ENCODE measurements around the gene ATF3. TPM values are rescaled to one million over a fixed set of nuclear protein-coding genes. Genes with fewer than 3 reads are reported as not detected.

ATF3 gene
- 166 TPM for polyA plus RNA-seq (2013)

- peaks cover 18 to 56% (median 38%) of the 10 kb centered on the region in 5 experiments for H3K27me3 ChIP-seq (replicated peaks in 2 of 5; ENCODE audit: control insufficient read depth in 4 of 5, insufficient read depth in 5 of 5, low read length in 4 of 5)
- ChIA-PET POLR2A (interaction anchor here (0.5 to 2.6 kb wide), 13 partner anchors 9 to 132 kb away, joined by 3 to 18 read pairs (median 5); no protein-coding TSS in a partner anchor), CTCF (interaction anchor here (0.7 to 5.4 kb wide), 15 partner anchors 9 to 169 kb away, joined by 3 to 27 read pairs (median 4); no protein-coding TSS in a partner anchor)
- H3K9me3 ChIP-seq (ENCODE audit: control extremely low read depth in 1 of 5, control insufficient read depth in 4 of 5, insufficient read depth in 2 of 5, low read depth in 1 of 5, low read length in 4 of 5) = no peaks in the 10 kb centered on the region
- peak within 1 kb of the TSS; percentile 62 to 94 (median 78) for H3K4me3 ChIP-seq (ENCODE audit: control insufficient read depth in 1 of 7, extremely low read depth in 1 of 7, insufficient read depth in 4 of 7, low read depth in 2 of 7, low read length in 6 of 7)
- H3K4me1 ChIP-seq (ENCODE audit: control extremely low read depth in 1 of 4, control insufficient read depth in 4 of 4, insufficient read depth in 4 of 4, low read length in 3 of 4) = peaks cover 3 to 37% (median 34%) of the 10 kb centered on the region in 4 experiments
- peak within 1 kb of the TSS; percentile 41 to 86 for H3K27ac ChIP-seq (ENCODE audit: insufficient read depth in 1 of 2, low read depth in 1 of 2, low read length in 2 of 2, poor library complexity in 1 of 2, severe bottlenecking in 2 of 2)
- DNase-seq = peak; percentile 97 to 99 (median 99)
- WGBS (ENCODE audit: insufficient coverage) = 0% methylated on average over 46 of the region's 54 CpGs
- no peaks in the 10 kb centered on the region for H3K36me3 ChIP-seq (ENCODE audit: control insufficient read depth in 4 of 4, insufficient read depth in 4 of 4, low read length in 3 of 4)
These were observed at the start of gene ATF3 for GRCh38 chr1:212608392-212608958. TSS of gene ATF3 (plus strand) at chr1:212608761. CDS start at chr1:212615022, 6,261 bp downstream.

DNA sequence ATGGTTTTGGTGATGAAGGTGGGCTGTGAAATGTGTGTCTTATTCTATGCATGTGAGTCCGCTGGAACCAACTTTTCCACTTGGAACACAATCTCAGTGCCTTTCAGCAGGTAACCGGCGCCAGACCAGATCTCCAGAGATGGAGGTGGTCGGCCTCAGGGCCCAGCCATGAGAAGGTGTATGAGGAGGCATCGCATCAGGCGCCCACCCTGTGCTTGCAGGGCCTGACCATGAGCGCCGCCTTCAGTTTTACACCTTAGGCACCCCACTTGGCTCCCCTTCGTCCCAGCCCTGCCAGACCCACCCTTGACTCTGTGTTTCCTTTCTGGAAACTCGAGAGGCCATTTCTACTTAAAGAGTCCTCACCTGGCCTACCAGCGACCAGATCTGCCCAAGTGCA lies 48.6 kb upstream of the ATF3 start:
- H3K4me3 ChIP-seq (ENCODE audit: control insufficient read depth in 1 of 7, extremely low read depth in 1 of 7, insufficient read depth in 4 of 7, low read depth in 2 of 7, low read length in 6 of 7) = no peak overlapping the region
- POLR2A ChIA-PET = interaction anchor here (2.6 kb wide), 1 partner anchor 48 kb away, joined by 11 read pairs; the partner anchor contains the start of gene ATF3
- DNase-seq = no peak
- H3K4me1 ChIP-seq (ENCODE audit: control extremely low read depth in 1 of 4, control insufficient read depth in 4 of 4, insufficient read depth in 4 of 4, low read length in 3 of 4) = peaks cover 0 to 14% (median 8%) of the 10 kb centered on the region in 4 experiments
- WGBS (ENCODE audit: insufficient coverage) = 96% methylated on average over 10 of the region's 11 CpGs
- peaks cover 0 to 6% (median 0%) of the 10 kb centered on the region in 5 experiments for H3K9me3 ChIP-seq (ENCODE audit: control extremely low read depth in 1 of 5, control insufficient read depth in 4 of 5, insufficient read depth in 2 of 5, low read depth in 1 of 5, low read length in 4 of 5)
- no peak overlapping the region for H3K27ac ChIP-seq (ENCODE audit: insufficient read depth in 1 of 2, low read depth in 1 of 2, low read length in 2 of 2, poor library complexity in 1 of 2, severe bottlenecking in 2 of 2)
- no peaks in the 10 kb centered on the region for H3K36me3 ChIP-seq (ENCODE audit: control insufficient read depth in 4 of 4, insufficient read depth in 4 of 4, low read length in 3 of 4)
- no peaks in the 10 kb centered on the region for H3K27me3 ChIP-seq (replicated peaks in 2 of 5; ENCODE audit: control insufficient read depth in 4 of 5, insufficient read depth in 5 of 5, low read length in 4 of 5)
- CTCF ChIA-PET = no interaction called here

- Histone ChIP-seq H3K4me1 (ENCODE audit: control extremely low read depth in 1 of 4, control insufficient read depth in 4 of 4, insufficient read depth in 4 of 4, low read length in 3 of 4) (peaks cover 0 to 14% (median 8%) of the 10 kb centered on the region in 4 experiments), H3K4me3 (ENCODE audit: control insufficient read depth in 1 of 7, extremely low read depth in 1 of 7, insufficient read depth in 4 of 7, low read depth in 2 of 7, low read length in 6 of 7) (no peak overlapping the region), H3K27me3 (replicated peaks in 2 of 5; ENCODE audit: control insufficient read depth in 4 of 5, insufficient read depth in 5 of 5, low read length in 4 of 5) (no peaks in the 10 kb centered on the region), H3K36me3 (ENCODE audit: control insufficient read depth in 4 of 4, insufficient read depth in 4 of 4, low read length in 3 of 4) (no peaks in the 10 kb centered on the region), H3K27ac (ENCODE audit: insufficient read depth in 1 of 2, low read depth in 1 of 2, low read length in 2 of 2, poor library complexity in 1 of 2, severe bottlenecking in 2 of 2) (no peak overlapping the region), H3K9me3 (ENCODE audit: control extremely low read depth in 1 of 5, control insufficient read depth in 4 of 5, insufficient read depth in 2 of 5, low read depth in 1 of 5, low read length in 4 of 5) (peaks cover 0 to 6% (median 0%) of the 10 kb centered on the region in 5 experiments)
- no peak for DNase-seq
- ChIA-PET POLR2A (no interaction called here), CTCF (no interaction called here)
- 50% methylated on average over 1 of the region's 6 CpGs for WGBS (ENCODE audit: insufficient coverage)
These were observed 47.6 kb upstream of the ATF3 start for GRCh38 chr1:212560933-212561460.

DNA sequence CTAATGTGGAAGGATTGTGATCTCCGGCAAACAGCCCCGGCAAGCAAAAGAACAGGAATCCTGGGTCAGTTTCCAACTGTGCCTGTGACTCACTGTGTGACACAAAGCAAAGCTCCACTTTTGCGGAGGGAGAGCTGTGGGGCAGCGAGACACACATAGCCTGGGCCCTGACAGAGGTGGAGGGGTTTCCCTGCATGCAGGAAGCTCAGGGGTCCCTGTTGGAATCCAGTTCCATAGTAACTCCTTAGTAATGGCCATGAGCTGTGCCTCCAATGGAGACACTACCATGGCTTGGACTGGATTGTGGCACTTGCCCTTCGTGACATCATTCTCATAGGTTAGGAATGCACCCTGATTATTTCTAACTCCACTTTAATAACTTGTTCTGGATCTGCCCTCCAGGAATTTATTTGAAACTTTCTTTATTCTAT lies 47.0 kb upstream of the ATF3 start:
- ChIA-PET CTCF (no interaction called here), POLR2A (no interaction called here)
- Histone ChIP-seq H3K9me3 (ENCODE audit: control extremely low read depth in 1 of 5, control insufficient read depth in 4 of 5, insufficient read depth in 2 of 5, low read depth in 1 of 5, low read length in 4 of 5) (peaks cover 0 to 5% (median 0%) of the 10 kb centered on the region in 5 experiments), H3K4me1 (ENCODE audit: control extremely low read depth in 1 of 4, control insufficient read depth in 4 of 4, insufficient read depth in 4 of 4, low read length in 3 of 4) (peaks cover 0 to 17% (median 12%) of the 10 kb centered on the region in 4 experiments), H3K36me3 (ENCODE audit: control insufficient read depth in 4 of 4, insufficient read depth in 4 of 4, low read length in 3 of 4) (no peaks in the 10 kb centered on the region), H3K27ac (ENCODE audit: insufficient read depth in 1 of 2, low read depth in 1 of 2, low read length in 2 of 2, poor library complexity in 1 of 2, severe bottlenecking in 2 of 2) (no peak overlapping the region), H3K27me3 (replicated peaks in 2 of 5; ENCODE audit: control insufficient read depth in 4 of 5, insufficient read depth in 5 of 5, low read length in 4 of 5) (no peaks in the 10 kb centered on the region), H3K4me3 (ENCODE audit: control insufficient read depth in 1 of 7, extremely low read depth in 1 of 7, insufficient read depth in 4 of 7, low read depth in 2 of 7, low read length in 6 of 7) (no peak overlapping the region)
- no peak for DNase-seq
- WGBS (ENCODE audit: insufficient coverage) = 95% methylated on average over 5 of the region's 5 CpGs

DNA sequence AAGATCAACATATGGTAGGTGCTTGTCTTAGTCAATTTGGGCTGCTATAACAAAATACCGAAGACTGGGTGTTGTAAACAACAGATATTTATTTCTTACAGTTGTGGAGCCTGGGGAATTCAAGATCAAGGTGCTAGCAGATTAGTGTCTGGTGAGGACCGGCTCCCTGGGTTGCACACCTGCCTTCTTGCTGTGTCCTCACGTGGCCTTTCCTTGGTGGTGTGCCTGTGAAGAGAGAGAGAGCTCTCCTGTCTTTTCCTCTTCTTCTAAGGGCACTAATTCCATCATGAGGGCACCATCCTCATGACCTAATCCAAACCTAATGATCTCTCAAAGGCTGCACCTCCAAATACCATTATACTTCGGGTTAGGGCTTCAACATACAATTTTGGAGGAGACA lies 45.8 kb upstream of the ATF3 start:
- POLR2A ChIA-PET = no interaction called here
- WGBS (ENCODE audit: insufficient coverage) = 100% methylated on average over 1 of the region's 4 CpGs
- CTCF ChIA-PET = no interaction called here

GRCh38 chr1:212565079-212565478 lies 43.5 kb upstream of the ATF3 start:
- no peaks in the 10 kb centered on the region for H3K9me3 ChIP-seq (ENCODE audit: control extremely low read depth in 1 of 5, control insufficient read depth in 4 of 5, insufficient read depth in 2 of 5, low read depth in 1 of 5, low read length in 4 of 5)
- H3K4me1 ChIP-seq (ENCODE audit: control extremely low read depth in 1 of 4, control insufficient read depth in 4 of 4, insufficient read depth in 4 of 4, low read length in 3 of 4) = peaks cover 3 to 17% (median 8%) of the 10 kb centered on the region in 4 experiments
- no peaks in the 10 kb centered on the region for H3K36me3 ChIP-seq (ENCODE audit: control insufficient read depth in 4 of 4, insufficient read depth in 4 of 4, low read length in 3 of 4)
- DNase-seq = no peak
- POLR2A ChIA-PET = no interaction called here
- WGBS (ENCODE audit: insufficient coverage) = 100% methylated on average over 2 of the region's 4 CpGs
- H3K4me3 ChIP-seq (ENCODE audit: control insufficient read depth in 1 of 7, extremely low read depth in 1 of 7, insufficient read depth in 4 of 7, low read depth in 2 of 7, low read length in 6 of 7) = no peak overlapping the region
- no peaks in the 10 kb centered on the region for H3K27me3 ChIP-seq (replicated peaks in 2 of 5; ENCODE audit: control insufficient read depth in 4 of 5, insufficient read depth in 5 of 5, low read length in 4 of 5)
- CTCF ChIA-PET = interaction anchor here (0.9 to 2.9 kb wide), 3 partner anchors 13 to 88 kb away, joined by 3 to 10 read pairs (median 3); no protein-coding TSS in a partner anchor
- H3K27ac ChIP-seq (ENCODE audit: insufficient read depth in 1 of 2, low read depth in 1 of 2, low read length in 2 of 2, poor library complexity in 1 of 2, severe bottlenecking in 2 of 2) = no peak overlapping the region

More for the DNA sequence above, 45.8 kb upstream of the ATF3 start:
- DNase-seq = no peak
- Histone ChIP-seq H3K36me3 (ENCODE audit: control insufficient read depth in 4 of 4, insufficient read depth in 4 of 4, low read length in 3 of 4) (no peaks in the 10 kb centered on the region), H3K27me3 (replicated peaks in 2 of 5; ENCODE audit: control insufficient read depth in 4 of 5, insufficient read depth in 5 of 5, low read length in 4 of 5) (no peaks in the 10 kb centered on the region), H3K4me3 (ENCODE audit: control insufficient read depth in 1 of 7, extremely low read depth in 1 of 7, insufficient read depth in 4 of 7, low read depth in 2 of 7, low read length in 6 of 7) (no peak overlapping the region), H3K27ac (ENCODE audit: insufficient read depth in 1 of 2, low read depth in 1 of 2, low read length in 2 of 2, poor library complexity in 1 of 2, severe bottlenecking in 2 of 2) (no peak overlapping the region), H3K4me1 (ENCODE audit: control extremely low read depth in 1 of 4, control insufficient read depth in 4 of 4, insufficient read depth in 4 of 4, low read length in 3 of 4) (peaks cover 6 to 28% (median 15%) of the 10 kb centered on the region in 4 experiments), H3K9me3 (ENCODE audit: control extremely low read depth in 1 of 5, control insufficient read depth in 4 of 5, insufficient read depth in 2 of 5, low read depth in 1 of 5, low read length in 4 of 5) (no peaks in the 10 kb centered on the region)
